H9 (cell line): Measurements from ENCODE around the gene FXYD4. TPM values are rescaled to one million over a fixed set of nuclear protein-coding genes. Genes with fewer than 3 reads are reported as not detected.
A peak's percentile ranks its signal among the peaks of the same experiment; 100 is the strongest.

ENCODE experiments used
- DNase-seq: peaks from one replicate; pipeline ENCODE4 v3.0.0-alpha.2; 2017
- H2AFZ ChIP-seq: one replicate; pipeline ENCODE4 v1.6.1; 2013; ENCODE audit warnings: mild to moderate bottlenecking, low read length, control low read depth, moderate library complexity
- H2AK5ac ChIP-seq: 2 replicates; pipeline ENCODE4 v1.6.1; 2013; ENCODE audit warnings: low read length, control low read depth, mixed read lengths; ENCODE audit not compliant: insufficient read length
- H2BK120ac ChIP-seq: one replicate; pipeline ENCODE4 v1.6.1; 2013; ENCODE audit warnings: low read depth, mild to moderate bottlenecking, low read length, control low read depth, inconsistent platforms; ENCODE audit not compliant: poor library complexity, severe bottlenecking
- H2BK12ac ChIP-seq: 2 replicates; pipeline ENCODE4 v1.6.1; 2013; ENCODE audit warnings: low read length, control low read depth, mixed read lengths, low read depth; ENCODE audit not compliant: insufficient read length
- H2BK15ac ChIP-seq: 2 replicates; pipeline ENCODE4 v1.6.1; 2013; ENCODE audit warnings: low read depth, low read length, control low read depth
- H2BK20ac ChIP-seq: one replicate; pipeline ENCODE4 v1.6.1; 2013; ENCODE audit warnings: low read depth, mild to moderate bottlenecking, low read length, control low read depth, inconsistent platforms; ENCODE audit not compliant: poor library complexity, severe bottlenecking
- H2BK5ac ChIP-seq: 2 replicates; pipeline ENCODE4 v1.6.1; 2013; ENCODE audit warnings: low read length, control low read depth, mixed read lengths; ENCODE audit not compliant: insufficient read length
- H3K14ac ChIP-seq: 2 replicates; pipeline ENCODE4 v1.6.1; 2013; ENCODE audit warnings: low read length, control low read depth; ENCODE audit not compliant: insufficient read depth
- H3K18ac ChIP-seq: 2 replicates; pipeline ENCODE4 v1.6.1; 2013; ENCODE audit warnings: low read depth, mild to moderate bottlenecking, mixed read lengths, low read length, control low read depth; ENCODE audit not compliant: insufficient read length
- H3K23ac ChIP-seq: 2 replicates; pipeline ENCODE4 v1.6.1; 2013; ENCODE audit warnings: low read length, control low read depth, mixed read lengths, low read depth; ENCODE audit not compliant: insufficient read length
- H3K23me2 ChIP-seq: 2 replicates; pipeline ENCODE4 v1.6.1; 2013; ENCODE audit warnings: low read depth, mild to moderate bottlenecking, mixed read lengths, low read length, control low read depth; ENCODE audit not compliant: insufficient read length, poor library complexity, severe bottlenecking
- H3K27ac ChIP-seq: 2 replicates; pipeline ENCODE4 v1.5.1; 2013; ENCODE audit warnings: low read length, control low read depth, mixed read lengths, low read depth; ENCODE audit not compliant: insufficient read length
- H3K27me3 ChIP-seq: 2 replicates; pipeline ENCODE4 v1.6.1; 2013; ENCODE audit warnings: low read length, control low read depth, inconsistent platforms; ENCODE audit not compliant: insufficient read depth
- H3K4ac ChIP-seq: 2 replicates; pipeline ENCODE4 v1.6.1; 2013; ENCODE audit warnings: low read depth, mild to moderate bottlenecking, control low read depth, inconsistent platforms, low read length, moderate library complexity
- H3K4me1 ChIP-seq: 2 replicates; pipeline ENCODE4 v1.6.1; 2013; ENCODE audit warnings: low read length, control low read depth, inconsistent platforms; ENCODE audit not compliant: insufficient read depth
- H3K4me2 ChIP-seq: 2 replicates; pipeline ENCODE4 v1.6.1; 2013; ENCODE audit warnings: low read length, control low read depth, mixed read lengths; ENCODE audit not compliant: insufficient read length, insufficient read depth
- H3K56ac ChIP-seq: 2 replicates; pipeline ENCODE4 v1.6.1; 2013; ENCODE audit warnings: low read depth, mild to moderate bottlenecking, mixed read lengths, low read length, control low read depth; ENCODE audit not compliant: insufficient read length
- H3K79me1 ChIP-seq: 2 replicates; pipeline ENCODE4 v1.6.1; 2013; ENCODE audit warnings: low read depth, mild to moderate bottlenecking, moderate library complexity, low read length, control low read depth, inconsistent platforms; ENCODE audit not compliant: insufficient read depth, poor library complexity, severe bottlenecking
- H3K79me2 ChIP-seq: 2 replicates; pipeline ENCODE4 v1.6.1; 2013; ENCODE audit warnings: low read length, control low read depth, inconsistent platforms; ENCODE audit not compliant: insufficient read depth
- H3K9ac ChIP-seq: 2 replicates; pipeline ENCODE4 v1.6.1; 2013; ENCODE audit warnings: low read length, control low read depth, mixed read lengths; ENCODE audit not compliant: insufficient read length; ENCODE audit errors: extremely low read depth
- H3K9me3 ChIP-seq: one replicate; pipeline ENCODE4 v1.6.1; 2013; ENCODE audit warnings: low read depth, low read length, inconsistent platforms; ENCODE audit not compliant: control insufficient read depth
- H3T11ph ChIP-seq: one replicate; pipeline ENCODE4 v1.6.1; 2013; ENCODE audit warnings: mild to moderate bottlenecking, low read length, control low read depth, inconsistent platforms
- H4K20me1 ChIP-seq: one replicate; pipeline ENCODE4 v1.6.1; 2013; ENCODE audit not compliant: control insufficient read depth, insufficient read length, insufficient read depth
- H4K5ac ChIP-seq: 2 replicates; pipeline ENCODE4 v1.6.1; 2013; ENCODE audit warnings: low read depth, mild to moderate bottlenecking, mixed read lengths, low read length, control low read depth; ENCODE audit not compliant: insufficient read length
- H4K8ac ChIP-seq: replicated peaks from 2 replicates; pipeline ENCODE4 v1.6.1; 2013; ENCODE audit warnings: low read length, control low read depth, mixed read lengths, low read depth; ENCODE audit not compliant: insufficient read length
- H4K91ac ChIP-seq: 2 replicates; pipeline ENCODE4 v1.6.1; 2013; ENCODE audit warnings: low read depth, mild to moderate bottlenecking, moderate library complexity, mixed read lengths, low read length, control low read depth; ENCODE audit not compliant: insufficient read length
- H3K27ac Mint-ChIP-seq, 3 experiments: 2 replicates in 2 of 3; 3 replicates in 1 of 3; pipeline ENCODE4 v1.8.0; 2020 to 2021; ENCODE audit warnings: mixed read lengths in 3 of 3, mild to moderate bottlenecking in 1 of 3, moderate library complexity in 1 of 3
- H3K27me3 Mint-ChIP-seq: 2 replicates; pipeline ENCODE4 v1.8.0; 2021; ENCODE audit warnings: low read depth, mild to moderate bottlenecking, moderate library complexity, mixed read lengths
- H3K36me3 Mint-ChIP-seq, 3 experiments: 2 replicates in 2 of 3; 3 replicates in 1 of 3; pipeline ENCODE4 v1.8.0; 2020 to 2021; ENCODE audit warnings: low read depth in 3 of 3, mixed read lengths in 3 of 3; ENCODE audit not compliant: insufficient read depth in 1 of 3
- H3K4me1 Mint-ChIP-seq, 2 experiments: 2 replicates each; pipeline ENCODE4 v1.8.0; 2020; ENCODE audit warnings: mixed read lengths in 2 of 2
- H3K4me3 Mint-ChIP-seq, 2 experiments: 2 replicates in 1 of 2; 3 replicates in 1 of 2; pipeline ENCODE4 v1.8.0; 2020 to 2021; ENCODE audit warnings: mild to moderate bottlenecking in 2 of 2, mixed read lengths in 2 of 2, moderate library complexity in 1 of 2
- H3K9me3 Mint-ChIP-seq, 2 experiments: 2 replicates in 1 of 2; 3 replicates in 1 of 2; pipeline ENCODE4 v1.8.0; 2020; ENCODE audit warnings: mild to moderate bottlenecking in 2 of 2, mixed read lengths in 2 of 2, moderate library complexity in 1 of 2
- WGBS: extraction: QIAGEN DNeasy Blood & Tissue Kit; methylation state at CpG from one replicate; pipeline ENCODE4 v1.1.7; 2013; ENCODE audit warnings: missing lambda C conversion rate, low lambda C conversion rate, mixed read lengths; ENCODE audit not compliant: insufficient read length; ENCODE audit errors: extremely low coverage; 5-methylcytosine and 5-hydroxymethylcytosine counted together
- total RNA-seq: library from RNA; stranded (reverse); gene quantifications from 2 replicates; pipeline ENCODE4 v1.2.1, GENCODE V29; 2021
- TF ChIP-seq, protein P1 (sequence below): fragments of 200-600 bp; sonication (generic); conservative IDR thresholded peaks from 3 replicates; pipeline ENCODE4 v1.8.0; 2021; ENCODE audit warnings: antibody characterized with exemption, mild to moderate bottlenecking

The FXYD4 gene
- total RNA-seq, 1 experiment from 2014 or later = not detected

DNA sequence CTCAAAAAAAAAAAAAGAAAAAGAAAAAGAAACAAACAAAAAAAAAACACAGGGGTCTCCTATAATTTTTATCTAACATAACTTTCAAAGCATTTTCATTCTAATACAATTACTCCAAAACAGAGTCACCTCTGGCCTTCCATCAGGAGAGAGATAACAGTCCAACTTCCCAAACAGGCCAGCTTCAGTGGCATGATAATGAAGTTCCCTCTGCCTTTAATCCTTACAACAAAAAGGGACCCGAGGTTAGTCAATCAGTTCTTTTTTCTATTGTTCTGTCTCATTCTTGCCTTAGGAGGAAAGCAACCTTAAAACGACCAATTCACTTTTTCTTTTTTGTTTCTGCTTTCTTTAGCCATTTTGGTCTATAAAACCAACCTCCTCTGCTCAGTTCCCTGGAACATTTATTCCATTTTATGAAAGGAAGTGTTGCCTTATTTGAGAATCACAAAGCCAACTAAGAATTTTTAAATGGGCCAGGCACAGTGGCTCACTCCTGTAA is 16.5 kb upstream of the FXYD4 start:
- Histone ChIP-seq H4K20me1 (no peaks in the 10 kb centered on the region), H2BK120ac (no peak overlapping the region), H3K18ac (no peak overlapping the region), H3K27me3 (no peaks in the 10 kb centered on the region), H3K23ac (no peak overlapping the region), H3K56ac (no peak overlapping the region), H2AK5ac (no peak overlapping the region), H3K79me2 (no peaks in the 10 kb centered on the region), H3K79me1 (no peaks in the 10 kb centered on the region), H2BK15ac (no peak overlapping the region), H3K4me2 (no peak overlapping the region), H3K27ac (no peak overlapping the region), H3K9me3 (no peaks in the 10 kb centered on the region), H2AFZ (no peak overlapping the region), H4K91ac (no peak overlapping the region), H2BK20ac (no peak overlapping the region), H3T11ph (no peak overlapping the region), H3K14ac (no peak overlapping the region), H2BK5ac (no peak overlapping the region), H3K4me1 (peaks cover 2% of the 10 kb centered on the region; the same call in 1 of the 2 replicates), H3K4ac (no peak overlapping the region), H2BK12ac (no peak overlapping the region), H3K23me2 (no peaks in the 10 kb centered on the region), H4K8ac (no peak overlapping the region), H4K5ac (no peak overlapping the region), H3K9ac (no peak overlapping the region)
- Mint-ChIP-seq H3K4me3 (no peak overlapping the region; a peak in 1 of 5 replicates), H3K4me1 (peaks cover 27 to 41% of the 10 kb centered on the region in 2 experiments), H3K27me3 (no peaks in the 10 kb centered on the region), H3K9me3 (no peaks in the 10 kb centered on the region), H3K27ac (peak overlapping the region in 2 of 3 experiments; percentile 69 to 90; a peak in 3 of 7 replicates), H3K36me3 (no peaks in the 10 kb centered on the region)
- WGBS = no CpG with 5 or more reads among the region's 2 CpGs
- DNase-seq = no peak
- TF ChIP-seq, protein P1, sequence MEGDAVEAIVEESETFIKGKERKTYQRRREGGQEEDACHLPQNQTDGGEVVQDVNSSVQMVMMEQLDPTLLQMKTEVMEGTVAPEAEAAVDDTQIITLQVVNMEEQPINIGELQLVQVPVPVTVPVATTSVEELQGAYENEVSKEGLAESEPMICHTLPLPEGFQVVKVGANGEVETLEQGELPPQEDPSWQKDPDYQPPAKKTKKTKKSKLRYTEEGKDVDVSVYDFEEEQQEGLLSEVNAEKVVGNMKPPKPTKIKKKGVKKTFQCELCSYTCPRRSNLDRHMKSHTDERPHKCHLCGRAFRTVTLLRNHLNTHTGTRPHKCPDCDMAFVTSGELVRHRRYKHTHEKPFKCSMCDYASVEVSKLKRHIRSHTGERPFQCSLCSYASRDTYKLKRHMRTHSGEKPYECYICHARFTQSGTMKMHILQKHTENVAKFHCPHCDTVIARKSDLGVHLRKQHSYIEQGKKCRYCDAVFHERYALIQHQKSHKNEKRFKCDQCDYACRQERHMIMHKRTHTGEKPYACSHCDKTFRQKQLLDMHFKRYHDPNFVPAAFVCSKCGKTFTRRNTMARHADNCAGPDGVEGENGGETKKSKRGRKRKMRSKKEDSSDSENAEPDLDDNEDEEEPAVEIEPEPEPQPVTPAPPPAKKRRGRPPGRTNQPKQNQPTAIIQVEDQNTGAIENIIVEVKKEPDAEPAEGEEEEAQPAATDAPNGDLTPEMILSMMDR = no peak
